Osteocyte (in vitro differentiated cells): ENCODE measurements around the gene POLK. TPM values are rescaled to one million over a fixed set of nuclear protein-coding genes. Genes with fewer than 3 reads are reported as not detected.

Experiments used
- DNase-seq: peaks from one replicate; pipeline ENCODE4 v3.0.0; 2021; ENCODE audit warnings: mixed read lengths; ENCODE audit not compliant: unreplicated experiment; ENCODE audit errors: extremely low spot score
- H3K27ac Mint-ChIP-seq: one replicate; pipeline ENCODE4 v1.8.0; 2021; ENCODE audit warnings: mild to moderate bottlenecking, mixed read lengths; ENCODE audit not compliant: unreplicated experiment
- H3K27me3 Mint-ChIP-seq: one replicate; pipeline ENCODE4 v1.8.0; 2021; ENCODE audit warnings: mixed read lengths; ENCODE audit not compliant: unreplicated experiment
- H3K36me3 Mint-ChIP-seq: one replicate; pipeline ENCODE4 v1.8.0; 2021; ENCODE audit warnings: mixed read lengths; ENCODE audit not compliant: unreplicated experiment
- H3K4me1 Mint-ChIP-seq: one replicate; pipeline ENCODE4 v1.8.0; 2021; ENCODE audit warnings: mixed read lengths; ENCODE audit not compliant: unreplicated experiment
- H3K4me3 Mint-ChIP-seq: one replicate; pipeline ENCODE4 v1.8.0; 2021; ENCODE audit warnings: mild to moderate bottlenecking, moderate library complexity, mixed read lengths; ENCODE audit not compliant: unreplicated experiment
- H3K9me3 Mint-ChIP-seq: one replicate; pipeline ENCODE4 v1.8.0; 2021; ENCODE audit warnings: mixed read lengths; ENCODE audit not compliant: unreplicated experiment
- total RNA-seq: library from RNA; stranded (reverse); gene quantifications from 2 replicates; pipeline ENCODE4 v1.2.1, GENCODE V29; 2021
- TF ChIP-seq, protein P1 (sequence below): fragments of 200-600 bp; sonication (generic); IDR thresholded peaks from 2 replicates; pipeline ENCODE4 v1.5.0; 2021; ENCODE audit warnings: antibody characterized with exemption, mild to moderate bottlenecking, moderate library complexity

Gene POLK
- total RNA-seq, 1 donor from 2014 or later: 28.9 TPM

DNA sequence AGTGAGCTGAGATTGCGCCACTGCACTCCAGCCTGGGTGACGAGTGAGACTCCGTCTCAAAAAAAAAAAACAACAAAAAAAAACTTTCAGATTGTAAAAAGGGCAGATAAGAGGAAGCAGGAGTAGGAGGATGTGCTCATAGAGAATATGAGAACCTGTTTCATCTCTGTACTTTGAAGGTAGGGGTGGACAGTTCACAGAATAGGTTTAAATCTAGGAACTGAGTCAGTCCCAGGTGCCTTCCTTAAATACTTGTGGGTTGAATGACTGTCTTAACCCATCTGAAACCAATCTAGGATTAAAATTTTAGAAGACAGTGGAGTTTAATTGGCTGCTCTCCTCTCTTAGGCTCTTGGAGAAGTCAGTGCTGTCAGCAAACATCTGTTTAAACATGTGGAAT is 12.4 kb downstream of the POLK start:
- H3K36me3 Mint-ChIP-seq: peaks cover 23% of the 10 kb centered on the region
- H3K27ac Mint-ChIP-seq: no peak overlapping the region
- H3K4me1 Mint-ChIP-seq: no peaks in the 10 kb centered on the region
- H3K4me3 Mint-ChIP-seq: no peak overlapping the region
- peaks cover 12% of the 10 kb centered on the region for H3K9me3 Mint-ChIP-seq
- H3K27me3 Mint-ChIP-seq: no peaks in the 10 kb centered on the region
- DNase-seq: no peak
- TF ChIP-seq, protein P1, sequence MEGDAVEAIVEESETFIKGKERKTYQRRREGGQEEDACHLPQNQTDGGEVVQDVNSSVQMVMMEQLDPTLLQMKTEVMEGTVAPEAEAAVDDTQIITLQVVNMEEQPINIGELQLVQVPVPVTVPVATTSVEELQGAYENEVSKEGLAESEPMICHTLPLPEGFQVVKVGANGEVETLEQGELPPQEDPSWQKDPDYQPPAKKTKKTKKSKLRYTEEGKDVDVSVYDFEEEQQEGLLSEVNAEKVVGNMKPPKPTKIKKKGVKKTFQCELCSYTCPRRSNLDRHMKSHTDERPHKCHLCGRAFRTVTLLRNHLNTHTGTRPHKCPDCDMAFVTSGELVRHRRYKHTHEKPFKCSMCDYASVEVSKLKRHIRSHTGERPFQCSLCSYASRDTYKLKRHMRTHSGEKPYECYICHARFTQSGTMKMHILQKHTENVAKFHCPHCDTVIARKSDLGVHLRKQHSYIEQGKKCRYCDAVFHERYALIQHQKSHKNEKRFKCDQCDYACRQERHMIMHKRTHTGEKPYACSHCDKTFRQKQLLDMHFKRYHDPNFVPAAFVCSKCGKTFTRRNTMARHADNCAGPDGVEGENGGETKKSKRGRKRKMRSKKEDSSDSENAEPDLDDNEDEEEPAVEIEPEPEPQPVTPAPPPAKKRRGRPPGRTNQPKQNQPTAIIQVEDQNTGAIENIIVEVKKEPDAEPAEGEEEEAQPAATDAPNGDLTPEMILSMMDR: no peak

DNA sequence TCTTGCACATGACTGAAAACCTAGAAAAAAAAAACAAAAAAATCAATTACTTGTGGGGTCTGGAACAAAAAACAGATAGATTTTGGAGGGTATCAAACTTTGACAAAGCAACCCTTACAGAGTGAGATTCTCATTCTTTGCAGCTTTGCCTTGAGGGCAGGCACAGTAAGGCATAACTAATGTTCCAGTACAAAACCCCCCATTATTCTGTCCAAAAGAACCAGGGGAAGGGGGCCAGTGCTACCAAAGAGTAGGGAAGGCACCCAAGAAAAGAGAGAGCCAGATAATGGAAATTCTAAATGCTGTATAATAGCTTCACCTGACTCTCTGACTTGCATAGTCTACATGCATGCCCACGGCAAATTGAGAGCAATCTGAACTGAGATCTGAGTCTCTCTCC is 12.9 kb downstream of the POLK start:
- TF ChIP-seq, protein P1: no peak
- Mint-ChIP-seq H3K27ac (no peak overlapping the region), H3K9me3 (peaks cover 12% of the 10 kb centered on the region), H3K27me3 (no peaks in the 10 kb centered on the region), H3K36me3 (peaks cover 22% of the 10 kb centered on the region), H3K4me1 (no peaks in the 10 kb centered on the region), H3K4me3 (no peak overlapping the region)
- DNase-seq: no peak

DNA sequence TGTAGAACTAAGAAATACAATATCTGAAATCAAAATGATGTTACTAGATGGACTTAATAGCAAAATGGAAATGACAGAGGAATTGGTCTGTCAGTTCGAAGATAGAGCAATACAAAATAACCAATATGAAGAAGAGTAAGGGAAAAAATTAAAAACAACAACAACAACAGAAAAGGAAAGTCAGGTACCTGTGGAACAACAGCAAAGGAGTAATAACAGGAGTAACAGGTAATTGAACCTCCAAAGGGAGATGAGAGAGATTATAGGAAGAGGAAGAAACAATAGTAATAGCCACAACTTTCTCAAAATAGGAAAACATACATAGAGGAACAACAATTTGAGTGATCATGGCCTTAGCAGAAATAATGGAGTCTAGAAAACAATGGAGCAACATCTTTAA is 13.7 kb downstream of the POLK start:
- TF ChIP-seq, protein P1: no peak
- no peak for DNase-seq
- Mint-ChIP-seq H3K9me3 (peaks cover 12% of the 10 kb centered on the region), H3K27me3 (no peaks in the 10 kb centered on the region), H3K27ac (no peak overlapping the region), H3K36me3 (peaks cover 17% of the 10 kb centered on the region), H3K4me3 (no peak overlapping the region), H3K4me1 (peaks cover 3% of the 10 kb centered on the region)

DNA sequence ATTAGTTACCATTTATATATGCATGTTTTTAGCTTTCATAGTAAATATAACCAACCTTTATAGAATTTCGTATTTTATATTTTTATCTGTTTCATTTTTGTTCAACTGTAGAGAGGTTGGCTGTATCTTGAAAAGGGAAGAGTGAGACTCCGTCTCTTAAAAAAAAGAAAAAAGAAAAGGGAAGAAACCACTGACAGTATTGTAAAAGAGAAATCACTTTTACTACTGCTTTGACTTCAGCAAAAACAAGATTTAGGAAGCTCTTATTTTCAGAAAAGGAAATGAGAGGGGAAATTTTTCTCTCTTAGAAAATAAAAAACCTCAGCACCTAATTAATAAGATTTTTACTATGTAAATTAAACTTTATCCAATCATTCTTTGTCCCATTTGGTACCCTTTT is 14.4 kb downstream of the POLK start:
- no peak overlapping the region for H3K4me3 Mint-ChIP-seq
- H3K4me1 Mint-ChIP-seq: peaks cover 3% of the 10 kb centered on the region
- H3K9me3 Mint-ChIP-seq: peaks cover 7% of the 10 kb centered on the region
- peaks cover 11% of the 10 kb centered on the region for H3K36me3 Mint-ChIP-seq
- TF ChIP-seq, protein P1: no peak
- H3K27me3 Mint-ChIP-seq: no peaks in the 10 kb centered on the region
- no peak for DNase-seq
- no peak overlapping the region for H3K27ac Mint-ChIP-seq

DNA sequence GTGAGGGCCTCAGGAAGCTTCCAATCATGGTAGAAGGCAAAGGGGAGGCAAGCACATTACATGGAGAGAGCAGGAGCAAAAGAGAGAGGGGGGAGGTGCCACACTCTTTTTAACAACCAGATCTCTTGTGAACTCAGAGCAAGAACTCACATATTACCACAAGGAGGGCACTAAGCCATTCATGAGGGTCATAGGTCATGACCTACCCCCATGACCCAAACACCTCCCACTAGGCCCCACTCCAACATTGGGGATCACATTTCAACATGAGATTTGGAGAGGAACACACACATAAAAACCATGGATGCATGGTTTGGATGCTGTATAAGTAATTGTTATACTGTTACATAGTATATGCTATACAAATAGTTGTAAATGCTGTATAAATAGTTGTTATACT is 17.5 kb downstream of the POLK start:
- no peak overlapping the region for H3K27ac Mint-ChIP-seq
- H3K36me3 Mint-ChIP-seq: peaks cover 12% of the 10 kb centered on the region
- DNase-seq: no peak
- TF ChIP-seq, protein P1: no peak
- no peaks in the 10 kb centered on the region for H3K27me3 Mint-ChIP-seq
- peaks cover 9% of the 10 kb centered on the region for H3K9me3 Mint-ChIP-seq
- H3K4me3 Mint-ChIP-seq: no peak overlapping the region
- peaks cover 3% of the 10 kb centered on the region for H3K4me1 Mint-ChIP-seq
